CD4-positive, CD25-positive, alpha-beta regulatory T cell (primary cell): ENCODE measurements around the gene CACNG6. TPM values are rescaled to one million over a fixed set of nuclear protein-coding genes. Genes with fewer than 3 reads are reported as not detected.

ENCODE experiments used
- ATAC-seq, 2 donors: fragments of 150-1000 bp; cut with Tn5 transposase; one replicate each; pipeline ENCODE4 v1.10.0; 2021; ENCODE audit warnings: low read depth in 2 of 2, moderate number of reproducible peaks in 2 of 2, moderate library complexity in 1 of 2
- DNase-seq, 3 donors: peaks; one replicate each; pipeline versions ENCODE4 v3.0.0 to v3.0.0-alpha.2; 2012 to 2022; ENCODE audit warnings: mixed read lengths in 1 of 3
- H3K27ac ChIP-seq: one replicate; pipeline ENCODE4 v1.7.0; 2013; ENCODE audit warnings: mild to moderate bottlenecking, low read length; ENCODE audit not compliant: insufficient read depth, poor library complexity, severe bottlenecking
- H3K27me3 ChIP-seq: one replicate; pipeline ENCODE4 v1.7.0; 2013; ENCODE audit warnings: low read length; ENCODE audit not compliant: control insufficient read depth, insufficient read depth
- H3K36me3 ChIP-seq: one replicate; pipeline ENCODE4 v1.7.0; 2013; ENCODE audit warnings: mild to moderate bottlenecking, low read length, moderate library complexity; ENCODE audit not compliant: control insufficient read depth, insufficient read depth
- H3K4me1 ChIP-seq: 2 replicates; pipeline ENCODE4 v1.7.0; 2013; ENCODE audit warnings: mild to moderate bottlenecking, low read length; ENCODE audit not compliant: insufficient read depth, control insufficient read depth, poor library complexity, severe bottlenecking
- H3K4me3 ChIP-seq: one replicate; pipeline ENCODE4 v1.7.0; 2013; ENCODE audit warnings: low read depth, mild to moderate bottlenecking, low read length, moderate library complexity
- H3K9me3 ChIP-seq, 2 experiments: 1 replicate in 1 of 2; 2 replicates in 1 of 2; pipeline ENCODE4 v1.7.0; 2013; ENCODE audit warnings: low read length in 2 of 2, mild to moderate bottlenecking in 1 of 2, moderate library complexity in 1 of 2; ENCODE audit not compliant: control insufficient read depth in 2 of 2
- H3K27ac Mint-ChIP-seq, 3 donors: one replicate each; pipeline ENCODE4 v1.8.0; 2020 to 2022; ENCODE audit warnings: mild to moderate bottlenecking in 3 of 3, mixed read lengths in 3 of 3, moderate library complexity in 2 of 3
- H3K27me3 Mint-ChIP-seq: one replicate; pipeline ENCODE4 v1.8.0; 2022; ENCODE audit warnings: mild to moderate bottlenecking, mixed read lengths
- H3K36me3 Mint-ChIP-seq: one replicate; pipeline ENCODE4 v1.8.0; 2020; ENCODE audit warnings: mixed read lengths
- H3K4me1 Mint-ChIP-seq, 4 donors: one replicate each; pipeline ENCODE4 v1.8.0; 2020 to 2022; ENCODE audit warnings: mixed read lengths in 4 of 4, mild to moderate bottlenecking in 1 of 4
- H3K4me3 Mint-ChIP-seq, 4 donors: one replicate each; pipeline ENCODE4 v1.8.0; 2020 to 2022; ENCODE audit warnings: mild to moderate bottlenecking in 4 of 4, mixed read lengths in 4 of 4, moderate library complexity in 3 of 4
- H3K9me3 Mint-ChIP-seq, 7 donors: one replicate each; pipeline ENCODE4 v1.8.0; 2020 to 2022; ENCODE audit warnings: mixed read lengths in 7 of 7, mild to moderate bottlenecking in 3 of 7, moderate library complexity in 2 of 7
- polyA plus RNA-seq, 4 donors: library from polyadenylated mRNA; unstranded; fragments of 300-500 nt; fragmentation: Illumina TruSeq; gene quantifications; one replicate each; pipeline ENCODE4 v1.2.3, GENCODE V29; 2021
- total RNA-seq: library from RNA; stranded (reverse); gene quantifications from one replicate; pipeline ENCODE4 v1.2.3, GENCODE V29; 2022

The CACNG6 gene
- total and polyA plus RNA-seq, 5 donors from 2014 or later = not detected

DNA sequence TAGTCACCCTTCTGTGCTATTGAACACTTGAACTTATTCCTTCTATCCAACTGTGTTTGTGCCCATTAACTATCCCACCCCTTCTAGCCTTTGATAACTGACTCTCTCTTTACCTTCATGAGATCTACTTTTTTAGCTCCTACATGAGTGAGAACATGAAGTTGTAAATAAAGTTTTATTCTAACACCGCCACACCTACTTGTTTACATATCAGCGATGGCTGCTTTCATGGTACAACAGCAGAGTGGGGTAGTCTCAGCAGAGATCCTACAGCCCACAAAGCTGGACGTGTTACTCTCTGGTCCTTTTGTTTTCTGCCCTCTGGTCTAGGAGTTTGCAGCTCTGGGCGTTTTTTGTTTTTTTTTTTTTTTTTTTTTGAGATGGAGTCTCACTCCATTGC lies 48.6 kb downstream of the CACNG6 start:
- Histone ChIP-seq H3K4me1 (no peaks in the 10 kb centered on the region), H3K36me3 (no peaks in the 10 kb centered on the region), H3K9me3 (no peaks in the 10 kb centered on the region), H3K27ac (no peak overlapping the region), H3K27me3 (no peaks in the 10 kb centered on the region), H3K4me3 (no peak overlapping the region)
- Mint-ChIP-seq H3K9me3 (peaks cover 0 to 5% (median 0%) of the 10 kb centered on the region in 7 donors), H3K36me3 (no peaks in the 10 kb centered on the region), H3K4me1 (no peaks in the 10 kb centered on the region), H3K27ac (no peak overlapping the region), H3K27me3 (no peaks in the 10 kb centered on the region), H3K4me3 (no peak overlapping the region)
- no peak for ATAC-seq
- no peak for DNase-seq

DNA sequence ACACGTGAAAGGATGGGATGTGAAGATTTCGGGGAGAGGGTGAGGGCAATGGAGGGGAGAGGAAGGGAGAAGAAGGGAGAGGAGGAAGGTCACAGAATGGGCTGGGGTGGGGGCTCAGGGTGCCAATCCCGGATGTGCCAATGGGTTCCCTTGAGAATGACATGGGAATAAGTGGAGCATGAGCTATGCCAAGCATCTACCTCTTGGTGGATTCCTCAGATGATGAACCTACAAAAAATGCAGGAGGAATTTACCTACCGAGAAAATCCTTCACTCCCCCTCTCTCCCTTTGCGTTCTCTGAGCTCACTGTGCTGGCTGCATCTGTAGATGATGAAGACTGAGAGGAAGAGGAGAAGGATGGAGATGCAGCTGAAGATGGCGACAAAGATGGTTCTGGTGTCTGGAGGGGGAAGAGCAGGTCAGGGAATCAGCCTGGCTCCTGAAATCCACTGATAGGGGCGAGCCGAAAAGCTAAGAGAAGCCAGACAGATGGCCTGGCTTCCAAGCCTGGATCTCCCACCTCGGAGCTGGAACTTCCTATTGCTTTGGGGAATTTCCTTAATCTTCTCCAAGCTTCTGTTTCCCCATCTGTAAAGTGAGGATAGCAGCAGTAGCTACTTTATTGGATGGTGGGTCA lies 50.7 kb downstream of the CACNG6 start:
- no peak overlapping the region for H3K27ac Mint-ChIP-seq
- H3K27ac ChIP-seq = no peak overlapping the region
- H3K27me3 Mint-ChIP-seq = peaks cover 4% of the 10 kb centered on the region
- no peaks in the 10 kb centered on the region for H3K27me3 ChIP-seq
- ATAC-seq (no peak), DNase-seq (no peak)
- H3K9me3 Mint-ChIP-seq = peaks cover 0 to 5% (median 0%) of the 10 kb centered on the region in 7 donors
- no peak overlapping the region for H3K4me3 Mint-ChIP-seq
- H3K36me3 ChIP-seq = no peaks in the 10 kb centered on the region
- H3K36me3 Mint-ChIP-seq = no peaks in the 10 kb centered on the region
- no peaks in the 10 kb centered on the region for H3K4me1 Mint-ChIP-seq
- H3K4me3 ChIP-seq = no peak overlapping the region
- H3K4me1 ChIP-seq = no peaks in the 10 kb centered on the region
- no peaks in the 10 kb centered on the region for H3K9me3 ChIP-seq

DNA sequence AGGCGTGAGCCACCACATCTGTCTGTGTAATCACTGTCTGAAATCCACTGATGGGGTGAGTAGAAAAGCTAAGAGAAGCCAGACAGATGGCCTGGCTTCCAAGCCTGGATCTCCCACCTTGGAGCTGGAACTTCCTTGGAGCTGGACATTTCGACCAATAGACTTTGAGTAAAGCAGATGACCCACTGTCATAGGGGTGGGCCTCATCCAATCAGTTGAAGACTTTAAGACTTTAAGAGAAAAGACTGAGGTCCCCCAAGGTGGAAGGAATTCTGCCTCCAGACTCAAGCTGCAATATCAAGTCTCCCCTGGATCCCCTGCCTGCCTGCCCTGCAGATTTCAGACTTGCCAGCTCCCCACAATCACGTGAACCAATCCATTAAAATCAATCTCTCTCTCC lies 51.6 kb downstream of the CACNG6 start:
- Histone ChIP-seq H3K36me3 (no peaks in the 10 kb centered on the region), H3K9me3 (no peaks in the 10 kb centered on the region), H3K27me3 (no peaks in the 10 kb centered on the region), H3K4me1 (no peaks in the 10 kb centered on the region), H3K4me3 (no peak overlapping the region), H3K27ac (no peak overlapping the region)
- Mint-ChIP-seq H3K9me3 (peaks cover 0 to 5% (median 0%) of the 10 kb centered on the region in 7 donors), H3K4me3 (no peak overlapping the region), H3K27me3 (peaks cover 4% of the 10 kb centered on the region), H3K27ac (no peak overlapping the region), H3K4me1 (no peaks in the 10 kb centered on the region), H3K36me3 (no peaks in the 10 kb centered on the region)
- DNase-seq (no peak), ATAC-seq (no peak)

DNA sequence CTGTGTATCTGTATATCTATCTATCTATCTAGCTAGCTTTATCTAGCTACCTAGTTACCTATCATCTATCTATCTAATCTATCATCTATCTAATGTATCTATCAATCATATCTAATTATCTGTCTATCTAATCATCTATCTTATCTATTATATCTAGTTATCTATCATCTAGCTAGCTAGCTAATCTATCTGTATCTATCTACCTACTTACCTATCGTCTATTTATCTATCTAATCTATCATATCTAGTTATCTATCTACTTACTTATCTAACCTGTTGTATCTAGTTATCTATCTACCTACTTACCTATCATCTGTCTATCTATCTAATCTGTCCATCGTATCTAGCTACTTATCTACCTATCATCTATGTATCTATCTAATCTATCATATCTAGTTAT lies 54.3 kb downstream of the CACNG6 start:
- Histone ChIP-seq H3K9me3 (no peaks in the 10 kb centered on the region), H3K36me3 (no peaks in the 10 kb centered on the region), H3K27me3 (no peaks in the 10 kb centered on the region), H3K4me3 (no peak overlapping the region), H3K4me1 (no peaks in the 10 kb centered on the region), H3K27ac (no peak overlapping the region)
- peaks cover 4% of the 10 kb centered on the region for H3K27me3 Mint-ChIP-seq
- H3K9me3 Mint-ChIP-seq = peaks cover 0 to 5% (median 1%) of the 10 kb centered on the region in 7 donors
- H3K36me3 Mint-ChIP-seq = no peaks in the 10 kb centered on the region
- H3K4me3 Mint-ChIP-seq = no peak overlapping the region
- H3K4me1 Mint-ChIP-seq = no peaks in the 10 kb centered on the region
- no peak overlapping the region for H3K27ac Mint-ChIP-seq
- no peak for ATAC-seq
- DNase-seq = no peak

DNA sequence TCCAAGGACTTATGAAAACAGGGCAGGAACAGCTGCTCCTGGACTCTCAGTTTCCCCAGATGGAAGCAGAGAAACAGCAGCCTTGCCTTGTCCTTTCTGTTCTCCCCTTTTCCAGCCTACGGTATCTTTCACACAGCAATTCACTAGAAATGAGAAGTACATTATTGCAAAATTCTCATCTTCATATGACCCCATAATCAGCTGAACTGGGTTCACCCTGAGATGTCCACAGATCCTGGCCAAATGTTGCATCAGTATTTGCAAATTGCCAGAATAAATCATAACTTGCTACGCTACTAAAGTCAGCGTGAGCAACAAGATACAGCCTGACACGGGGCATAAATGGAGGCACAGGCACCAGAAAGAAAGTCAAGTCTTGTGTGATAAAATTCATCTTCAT lies 56.2 kb downstream of the CACNG6 start:
- no peaks in the 10 kb centered on the region for H3K36me3 ChIP-seq
- no peaks in the 10 kb centered on the region for H3K4me1 Mint-ChIP-seq
- H3K9me3 ChIP-seq = no peaks in the 10 kb centered on the region
- no peaks in the 10 kb centered on the region for H3K27me3 ChIP-seq
- DNase-seq (no peak), ATAC-seq (no peak)
- H3K27ac Mint-ChIP-seq = no peak overlapping the region
- H3K4me3 ChIP-seq = no peak overlapping the region
- peaks cover 0 to 8% (median 1%) of the 10 kb centered on the region in 7 donors for H3K9me3 Mint-ChIP-seq
- no peak overlapping the region for H3K27ac ChIP-seq
- no peaks in the 10 kb centered on the region for H3K4me1 ChIP-seq
- peaks cover 4% of the 10 kb centered on the region for H3K27me3 Mint-ChIP-seq
- no peaks in the 10 kb centered on the region for H3K36me3 Mint-ChIP-seq
- no peak overlapping the region for H3K4me3 Mint-ChIP-seq

Other genes with a start within 250 kb of the CACNG6 start
- gene NLRP12, start 167.3 kb upstream of the CACNG6 start, total RNA-seq = not detected
- not detected for gene NLRP12, start 167.3 kb upstream of the CACNG6 start, polyA plus RNA-seq
- 280 TPM for gene MYADM, start 123.8 kb upstream of the CACNG6 start, total RNA-seq
- gene MYADM, start 123.8 kb upstream of the CACNG6 start, polyA plus RNA-seq = 10 to 100 TPM; 26.1 to 36.3 (median 35.5) TPM
- gene PRKCG, start 109.4 kb upstream of the CACNG6 start, total RNA-seq = not detected
- gene PRKCG, start 109.4 kb upstream of the CACNG6 start, polyA plus RNA-seq = not detected
- gene CACNG7, start 82.4 kb upstream of the CACNG6 start, total RNA-seq = not detected
- not detected for gene CACNG7, start 82.4 kb upstream of the CACNG6 start, polyA plus RNA-seq
- not detected for gene CACNG8, start 28.7 kb upstream of the CACNG6 start, total RNA-seq
- gene CACNG8, start 28.7 kb upstream of the CACNG6 start, polyA plus RNA-seq = not detected
- not detected for gene VSTM1, start 72.3 kb downstream of the CACNG6 start, total RNA-seq
- gene VSTM1, start 72.3 kb downstream of the CACNG6 start, polyA plus RNA-seq = not detected
- gene TARM1, start 89.7 kb downstream of the CACNG6 start, total RNA-seq = not detected
- not detected for gene TARM1, start 89.7 kb downstream of the CACNG6 start, polyA plus RNA-seq
- gene OSCAR, start 109.2 kb downstream of the CACNG6 start, total RNA-seq = not detected
- gene OSCAR, start 109.2 kb downstream of the CACNG6 start, polyA plus RNA-seq = under 1 TPM in 3 of 4 donors, not detected in 1; 0.12 to 0.28 (median 0.13) TPM
- gene NDUFA3, start 111.2 kb downstream of the CACNG6 start, total RNA-seq = 65.7 TPM
- 100 to 1,000 TPM; 404 to 577 (median 444) TPM for gene NDUFA3, start 111.2 kb downstream of the CACNG6 start, polyA plus RNA-seq
- gene TFPT, start 124.0 kb downstream of the CACNG6 start, total RNA-seq = 15.0 TPM
- gene TFPT, start 124.0 kb downstream of the CACNG6 start, polyA plus RNA-seq = 10 to 100 TPM; 18.8 to 26.8 (median 23.9) TPM
- gene PRPF31, start 124.1 kb downstream of the CACNG6 start, total RNA-seq = 57.8 TPM
- 10 to 100 TPM; 61.2 to 74.8 (median 69.6) TPM for gene PRPF31, start 124.1 kb downstream of the CACNG6 start, polyA plus RNA-seq
- 56.9 TPM for gene CNOT3, start 146.1 kb downstream of the CACNG6 start, total RNA-seq
- gene CNOT3, start 146.1 kb downstream of the CACNG6 start, polyA plus RNA-seq = 1 to 10 TPM; 3.9 to 6.6 (median 5.9) TPM
- gene LENG1, start 168.1 kb downstream of the CACNG6 start, total RNA-seq = 9.3 TPM
- 10 to 100 TPM; 12.2 to 17.5 (median 13.8) TPM for gene LENG1, start 168.1 kb downstream of the CACNG6 start, polyA plus RNA-seq
- 1.1 TPM for gene TMC4, start 181.5 kb downstream of the CACNG6 start, total RNA-seq
- under 1 TPM in 3 of 4 donors, not detected in 1; 0.42 to 0.60 (median 0.49) TPM for gene TMC4, start 181.5 kb downstream of the CACNG6 start, polyA plus RNA-seq
- gene MBOAT7, start 197.9 kb downstream of the CACNG6 start, total RNA-seq = 25.8 TPM
- gene MBOAT7, start 197.9 kb downstream of the CACNG6 start, polyA plus RNA-seq = 10 to 100 TPM; 10.8 to 17.2 (median 15.0) TPM
- 10.1 TPM for gene TSEN34, start 199.7 kb downstream of the CACNG6 start, total RNA-seq
- gene TSEN34, start 199.7 kb downstream of the CACNG6 start, polyA plus RNA-seq = 10 to 100 TPM; 36.6 to 55.5 (median 49.7) TPM
- 1,161 TPM for gene RPS9, start 209.2 kb downstream of the CACNG6 start, total RNA-seq
- gene RPS9, start 209.2 kb downstream of the CACNG6 start, polyA plus RNA-seq = 1,000 to 10,000 TPM in 2 of 4 donors, 100 to 1,000 TPM in 2; 756 to 1,075 (median 892) TPM
- gene LILRB3, start 231.4 kb downstream of the CACNG6 start, total RNA-seq = 4.1 TPM
- gene LILRB3, start 231.4 kb downstream of the CACNG6 start, polyA plus RNA-seq = under 1 TPM in 3 of 4 donors, not detected in 1; 0.07 to 0.65 (median 0.17) TPM